T-helper 1 cell (primary cell): Measurements from ENCODE around the gene SEMA3C.

Experiments used
- DNase-seq, 5 donors: peaks; one replicate each; pipeline ENCODE4 v3.0.0-alpha.2; 2012 to 2020

Gene SEMA3C

GRCh38 chr7:80731281-80731680 lies 187.6 kb downstream of the SEMA3C start:
- DNase-seq: no peak

GRCh38 chr7:80729591-80730320 lies 189.1 kb downstream of the SEMA3C start:
- no peak for DNase-seq

DNA sequence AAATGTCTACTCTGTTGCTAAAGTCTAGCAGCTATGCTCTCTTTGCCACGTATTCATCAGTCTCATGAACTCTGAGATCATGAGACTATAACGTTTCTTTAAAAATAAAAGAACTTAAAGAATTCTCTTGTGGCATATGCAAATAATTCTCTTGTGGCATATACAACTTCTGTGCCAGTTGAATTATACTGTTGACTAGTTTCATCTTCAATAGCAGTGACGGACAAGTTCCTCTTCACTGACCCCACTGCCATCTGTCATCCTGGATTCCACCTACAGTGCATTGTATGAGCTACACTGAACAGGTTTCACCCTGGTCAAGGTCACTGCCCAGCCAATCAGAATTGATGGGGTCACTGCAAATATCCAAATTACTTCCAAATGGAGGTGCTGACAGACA lies 192.2 kb downstream of the SEMA3C start:
- no peak for DNase-seq

DNA sequence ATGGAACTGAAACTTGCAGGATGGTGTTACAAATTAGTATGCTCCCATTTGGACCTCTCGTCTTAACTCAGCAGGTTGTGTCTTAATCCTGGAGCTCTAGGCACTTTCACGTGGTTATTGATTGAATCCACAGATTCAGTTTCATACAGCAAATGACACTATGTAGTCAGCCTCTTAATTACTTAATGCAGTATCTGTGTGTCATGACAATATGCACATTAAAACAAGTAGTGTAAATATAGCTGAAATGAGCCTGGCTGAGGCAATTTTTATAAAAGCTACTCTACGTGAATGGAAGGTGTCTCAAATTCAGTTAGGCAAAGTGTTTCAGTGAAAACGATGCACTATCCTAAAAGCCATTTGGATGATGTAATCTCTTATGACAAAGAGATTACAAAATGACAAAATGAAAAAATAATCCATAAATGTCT lies 193.7 kb downstream of the SEMA3C start:
- no peak for DNase-seq

DNA sequence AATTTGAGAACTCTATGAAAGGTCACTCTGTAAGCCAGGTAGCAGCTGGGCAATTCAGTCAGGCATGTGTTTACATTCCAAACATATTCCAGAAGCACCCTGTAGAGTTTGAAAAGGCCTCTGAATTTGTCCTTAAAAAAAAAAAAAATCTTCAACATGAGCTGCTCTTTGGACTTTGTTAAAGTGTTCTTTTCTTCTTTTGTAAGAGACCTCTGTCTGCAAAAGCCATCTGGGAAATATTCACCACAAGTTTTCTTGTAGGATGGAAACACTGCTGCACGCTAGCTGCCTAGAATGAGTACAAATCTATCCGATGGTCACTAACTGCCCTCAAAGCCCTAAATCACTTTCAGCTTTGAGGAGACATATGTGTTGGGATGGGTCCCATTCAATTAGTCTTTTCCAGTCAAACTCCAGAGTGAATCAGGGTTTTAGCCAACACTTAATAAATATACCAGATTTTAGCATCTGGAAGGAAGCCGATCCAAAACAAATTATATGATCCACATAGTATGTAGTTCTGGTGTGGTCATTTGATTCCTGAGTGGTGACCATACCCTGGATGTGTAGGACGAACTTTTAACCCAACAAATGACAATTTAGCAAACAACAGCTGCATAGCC lies 194.5 kb downstream of the SEMA3C start:
- no peak for DNase-seq

- DNase-seq: no peak
These were observed 196.1 kb downstream of the SEMA3C start for GRCh38 chr7:80722616-80723195.

DNA sequence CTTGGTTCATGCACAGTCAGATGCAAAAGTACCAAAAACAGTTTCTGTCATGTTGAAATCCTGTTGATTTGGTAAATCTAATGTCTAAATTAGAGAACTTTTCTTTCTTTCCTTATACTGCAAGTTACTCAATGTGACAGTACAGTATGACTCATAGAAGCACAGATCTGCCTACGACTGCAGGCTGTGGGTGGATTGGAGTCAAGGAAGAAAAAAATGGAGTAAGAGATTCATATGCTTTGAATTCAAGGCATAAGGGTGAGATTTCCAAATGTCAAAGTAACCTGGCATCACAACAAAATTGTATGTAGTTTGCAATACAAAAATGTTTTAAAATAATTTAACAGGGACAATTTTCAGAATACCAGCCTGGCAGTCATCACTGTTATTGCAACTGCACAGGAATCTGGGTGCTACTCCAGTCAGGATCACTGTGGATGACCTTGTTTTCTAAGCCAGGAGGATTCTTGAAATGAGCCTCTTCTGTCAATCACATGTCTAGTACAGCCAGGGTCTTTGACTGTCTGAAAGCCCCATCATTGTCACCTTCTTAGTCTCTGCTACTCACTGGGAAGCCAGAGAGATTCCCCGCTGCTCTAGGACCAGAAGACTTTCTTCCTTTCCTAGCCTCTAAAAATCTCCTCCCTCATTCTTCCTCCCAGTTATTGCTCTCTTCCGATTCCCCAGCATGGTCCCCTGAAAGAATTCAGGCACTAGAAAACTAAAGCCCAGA lies 196.8 kb downstream of the SEMA3C start:
- DNase-seq: no peak

GRCh38 chr7:80720146-80720545 lies 198.7 kb downstream of the SEMA3C start:
- DNase-seq: no peak

DNA sequence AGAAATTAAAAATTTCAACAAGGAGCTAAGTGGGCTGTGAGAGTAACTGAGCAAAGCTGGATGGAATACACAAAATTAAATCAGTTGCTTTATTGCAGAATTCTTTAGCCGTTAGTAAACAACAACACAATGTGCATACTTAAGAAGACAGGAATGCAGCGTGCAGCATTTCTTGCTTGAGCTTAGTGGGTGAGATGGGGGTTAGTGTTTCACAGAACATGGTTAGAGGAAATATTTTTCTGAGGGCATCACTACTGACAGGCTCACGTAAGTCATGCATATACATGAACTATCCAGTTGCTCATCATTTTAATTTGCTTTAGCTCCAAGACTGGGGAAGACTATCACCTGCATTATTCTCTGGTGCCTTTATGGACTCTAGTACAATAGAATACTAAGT lies 199.6 kb downstream of the SEMA3C start:
- DNase-seq: no peak

- no peak for DNase-seq
These were observed 207.3 kb downstream of the SEMA3C start for GRCh38 chr7:80711531-80711930.

- no peak for DNase-seq
These were observed 210.7 kb downstream of the SEMA3C start for GRCh38 chr7:80708123-80708522.

GRCh38 chr7:80707318-80707717 lies 211.5 kb downstream of the SEMA3C start:
- no peak for DNase-seq

DNA sequence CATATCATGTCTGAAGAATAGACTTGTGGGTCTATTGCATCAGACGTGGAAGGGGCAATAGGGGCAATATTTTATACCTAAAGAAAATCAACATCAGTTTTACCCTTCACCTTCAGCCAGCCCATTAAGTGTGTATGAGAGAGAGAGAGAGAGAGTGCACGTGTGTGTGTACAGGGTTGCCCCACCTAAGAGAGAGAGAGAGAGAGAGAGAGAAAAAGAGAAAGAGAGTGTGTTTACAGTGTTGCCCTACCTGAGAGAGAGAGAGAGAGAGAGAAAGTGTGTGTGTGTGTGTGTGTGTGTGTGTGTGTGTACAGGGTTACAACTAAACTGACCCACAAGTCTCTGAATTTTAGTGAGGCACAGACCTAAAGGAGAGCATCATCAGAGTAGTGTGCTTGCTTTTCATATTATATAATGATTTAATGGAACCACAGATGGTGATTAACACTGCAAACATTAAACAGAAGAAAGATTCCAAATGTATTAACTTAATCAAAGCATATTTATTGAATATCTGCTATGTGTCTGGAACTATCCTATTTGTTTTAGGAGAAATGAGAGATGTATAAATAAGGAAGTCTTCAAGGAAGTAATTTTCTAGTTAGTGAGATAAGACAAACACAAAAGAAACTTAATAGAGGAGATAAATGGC lies 213.6 kb downstream of the SEMA3C start:
- DNase-seq: no peak

DNA sequence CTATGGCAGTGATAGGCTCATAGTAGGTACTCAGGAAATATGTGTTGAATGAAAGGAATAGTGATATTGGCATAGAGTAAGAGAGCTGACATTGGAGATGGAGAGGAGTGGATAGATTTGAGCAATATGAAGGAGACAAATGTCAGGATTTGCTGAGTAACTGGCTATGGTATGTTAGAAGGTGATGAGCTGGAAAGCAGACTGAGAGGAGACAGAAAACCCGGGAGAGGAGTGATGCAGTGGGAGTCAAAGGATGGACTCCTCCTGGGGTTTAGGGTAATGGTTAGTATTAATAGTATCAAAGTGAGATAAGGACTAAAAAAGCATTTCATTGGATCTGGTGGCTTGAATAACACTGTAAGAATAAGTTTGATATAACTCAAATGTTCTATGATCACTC lies 215.6 kb downstream of the SEMA3C start:
- no peak for DNase-seq

GRCh38 chr7:80699721-80700256 lies 219.1 kb downstream of the SEMA3C start:
- DNase-seq: no peak

- DNase-seq: peak in 1 of 5 donors; percentile 14
These were observed 219.7 kb downstream of the SEMA3C start for GRCh38 chr7:80699045-80699638.
